Lung (tissue), 12 donors: ENCODE results near the gene PRPS1L1. TPM values are rescaled to one million over a fixed set of nuclear protein-coding genes. Genes with fewer than 3 reads are reported as not detected.

Experiments
- ATAC-seq: fragments of 200-7000 bp; cut with Tn5 transposase; one replicate; pipeline ENCODE4 v1.9.1; 2020; ENCODE audit warnings: moderate number of reproducible peaks; ENCODE audit not compliant: insufficient read depth, low FRiP score
- DNase-seq, 3 donors: peaks; one replicate each; pipeline ENCODE4 v3.0.0-alpha.2; 2013 to 2017
- H3K27ac ChIP-seq, 2 donors: one replicate each; pipeline ENCODE4 v1.5.1; 2013; ENCODE audit warnings: mild to moderate bottlenecking in 2 of 2, moderate library complexity in 2 of 2, control low read depth in 1 of 2, inconsistent platforms in 1 of 2, low read depth in 1 of 2, low read length in 1 of 2
- H3K27me3 ChIP-seq, 3 donors: one replicate each; pipeline ENCODE4 v1.5.1; 2013; ENCODE audit warnings: low read length in 2 of 3; ENCODE audit not compliant: control insufficient read depth in 3 of 3, insufficient read depth in 3 of 3
- H3K36me3 ChIP-seq, 4 donors: one replicate each; pipeline ENCODE4 v1.5.1; 2013; ENCODE audit warnings: low read length in 4 of 4, mild to moderate bottlenecking in 1 of 4, moderate library complexity in 1 of 4; ENCODE audit not compliant: control insufficient read depth in 4 of 4, insufficient read depth in 4 of 4
- H3K4me1 ChIP-seq, 5 donors: one replicate each; pipeline ENCODE4 v1.5.1; 2013; ENCODE audit warnings: low read length in 5 of 5, mild to moderate bottlenecking in 2 of 5, moderate library complexity in 1 of 5; ENCODE audit not compliant: control insufficient read depth in 5 of 5, insufficient read depth in 5 of 5
- H3K4me3 ChIP-seq: one replicate; pipeline ENCODE4 v1.5.1; 2013; ENCODE audit warnings: mild to moderate bottlenecking, control low read depth, moderate library complexity
- H3K9ac ChIP-seq, 2 donors: one replicate each; pipeline ENCODE4 v1.5.1; 2013; ENCODE audit warnings: low read length in 2 of 2, control low read depth in 1 of 2; ENCODE audit not compliant: insufficient read depth in 1 of 2
- H3K9me3 ChIP-seq, 4 donors: one replicate each; pipeline ENCODE4 v1.5.1; 2013; ENCODE audit warnings: low read length in 3 of 4, mild to moderate bottlenecking in 1 of 4, moderate library complexity in 1 of 4; ENCODE audit not compliant: control insufficient read depth in 4 of 4, insufficient read depth in 3 of 4
- CTCF ChIP-seq: IDR thresholded peaks from 2 replicates; pipeline ENCODE4 v1.5.1; 2012; ENCODE audit warnings: mild to moderate bottlenecking; ENCODE audit errors: control extremely low read depth, extremely low read depth
- WGBS, 2 donors: extraction: QIAGEN DNeasy Blood & Tissue Kit; methylation state at CpG; one replicate each; pipeline ENCODE4 v1.1.7; 2013; 5-methylcytosine and 5-hydroxymethylcytosine counted together
- polyA plus RNA-seq, 2 donors: library from polyadenylated mRNA; stranded (reverse); fragments of 200-250 nt; gene quantifications; one replicate each; pipeline ENCODE4 v1.2.1, GENCODE V29; 2013
- total RNA-seq, 2 donors: library from RNA; depleted of rRNA in 1 of 2; stranded (reverse); fragments of >200 nt in 1 of 2; gene quantifications; one replicate each; pipeline ENCODE4 v1.2.1, GENCODE V29; 2014 to 2021
- donor health status: control.
- donor health status: control.
- donor health status: Bipolar disorder and iron deficiency.
- donor health status: healthy.
- donor health status: DM: yes; HTN: yes; CAD: no.

Gene PRPS1L1
- total and polyA plus RNA-seq, 4 donors, result not detected

GRCh38 chr7:18064242-18064838 lies 36.7 kb upstream of the PRPS1L1 start:
- Histone ChIP-seq H3K4me1 (no peaks in the 10 kb centered on the region), H3K27ac (no peak overlapping the region), H3K27me3 (peaks cover 0 to 3% (median 0%) of the 10 kb centered on the region in 3 donors), H3K9me3 (no peaks in the 10 kb centered on the region), H3K9ac (no peak overlapping the region), H3K4me3 (no peak overlapping the region), H3K36me3 (no peaks in the 10 kb centered on the region)
- TF ChIP-seq CTCF, result no peak
- no peak for DNase-seq
- 94 to 95% methylated on average over 6 of the region's 6 CpGs for WGBS, 2 donors
- ATAC-seq, result no peak

- Histone ChIP-seq H3K36me3 (no peaks in the 10 kb centered on the region), H3K9me3 (no peaks in the 10 kb centered on the region), H3K27me3 (peaks cover 0 to 3% (median 0%) of the 10 kb centered on the region in 3 donors), H3K27ac (no peak overlapping the region), H3K4me3 (no peak overlapping the region), H3K9ac (no peak overlapping the region), H3K4me1 (no peaks in the 10 kb centered on the region)
- ATAC-seq (no peak), DNase-seq (no peak)
- 75 to 87% methylated on average over 5 of the region's 5 CpGs for WGBS, 2 donors
- TF ChIP-seq CTCF, result no peak
Measured at GRCh38 chr7:18063149-18063901, 35.7 kb upstream of the PRPS1L1 start.

DNA sequence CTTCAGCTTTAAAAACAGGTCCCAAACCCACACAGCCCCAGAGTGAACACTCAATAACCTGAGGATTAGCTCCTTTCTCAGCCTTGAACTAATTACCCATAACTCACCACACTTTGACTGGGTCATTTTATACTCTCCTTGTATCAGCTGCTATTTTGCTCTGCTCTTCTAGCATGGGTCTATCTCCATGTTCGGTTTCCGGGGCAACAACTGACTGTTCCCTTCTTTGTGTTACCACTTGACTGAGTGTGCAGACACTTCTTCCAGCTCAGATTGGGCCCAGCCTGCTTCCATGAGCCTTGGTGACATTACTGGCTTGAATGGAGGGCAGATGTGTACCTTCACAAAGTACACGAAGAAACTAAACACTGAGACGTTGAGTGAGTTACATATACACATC lies 31.5 kb upstream of the PRPS1L1 start:
- H3K27ac ChIP-seq, result no peak overlapping the region
- 82 to 89% methylated on average over 4 of the region's 4 CpGs for whole genome bisulfite sequencing, 2 donors
- DNase-seq, result no peak
- no peak for ATAC-seq
- peaks cover 0 to 3% (median 0%) of the 10 kb centered on the region in 3 donors for H3K27me3 ChIP-seq
- no peaks in the 10 kb centered on the region for H3K4me1 ChIP-seq
- H3K9me3 ChIP-seq, result no peaks in the 10 kb centered on the region
- TF ChIP-seq CTCF, result no peak
- no peak overlapping the region for H3K4me3 ChIP-seq
- no peaks in the 10 kb centered on the region for H3K36me3 ChIP-seq
- H3K9ac ChIP-seq, result no peak overlapping the region
